AG04450 (cell line): ENCODE data around the gene BLTP2. TPM values are rescaled to one million over a fixed set of nuclear protein-coding genes. Genes with fewer than 3 reads are reported as not detected.
A peak's percentile ranks its signal among the peaks of the same experiment; 100 is the strongest.

Experiments used
- CTCF ChIA-PET: fragments of 300-600, 350-600 bp; formaldehyde crosslinking; extraction: SDS; loops from one replicate; lab custom pipeline; 2022; ENCODE audit warnings: antibody characterized with exemption, inconsistent platforms; lab: Charles Lee
- POLR2A ChIA-PET: fragments of 350-600 bp; formaldehyde crosslinking; extraction: SDS; loops from one replicate; lab custom pipeline; 2021; ENCODE audit warnings: antibody characterized with exemption, inconsistent platforms; lab: Yijun Ruan, JAX
- DNase-seq: peaks from one replicate; pipeline ENCODE4 v3.0.0-alpha.2; 2011; ENCODE audit warnings: low read depth, low spot score
- H3K27ac ChIP-seq: one replicate; pipeline ENCODE4 v1.5.1; 2012; ENCODE audit warnings: low read depth, low read length, control low read depth
- H3K27me3 ChIP-seq: one replicate; pipeline ENCODE4 v1.6.0; 2012; ENCODE audit warnings: low read length; ENCODE audit not compliant: control insufficient read depth, insufficient read depth
- H3K4me3 ChIP-seq: 2 replicates; pipeline ENCODE4 v1.5.1; 2011; ENCODE audit warnings: mild to moderate bottlenecking, low read depth, low read length, control low read depth
- H3K9me3 ChIP-seq: 2 replicates; pipeline ENCODE4 v1.5.1; 2012; ENCODE audit warnings: low read length; ENCODE audit not compliant: control insufficient read depth, insufficient read depth
- CTCF ChIP-seq: IDR thresholded peaks from 2 replicates; pipeline ENCODE4 v1.5.1; 2011; ENCODE audit warnings: low read depth, low read length, control low read depth, inconsistent platforms
- polyA plus RNA-seq: library from polyadenylated mRNA; depleted of rRNA; stranded (reverse); fragments of >200 nt; gene quantifications from 2 replicates; pipeline ENCODE4 v1.2.3, GENCODE V29; 2011; rRNA removed

The BLTP2 gene
- polyA plus RNA-seq, 1 experiment: 141 TPM

GRCh38 chr17:28597606-28598383, 47.2 kb downstream of the BLTP2 start:
- TF ChIP-seq CTCF: no peak
- H3K9me3 ChIP-seq: no peaks in the 10 kb centered on the region; the same call in 1 of the 2 replicates
- no peak overlapping the region for H3K27ac ChIP-seq
- no peaks in the 10 kb centered on the region for H3K27me3 ChIP-seq
- CTCF ChIA-PET: no interaction called here
- POLR2A ChIA-PET: no interaction called here
- DNase-seq: no peak
- H3K4me3 ChIP-seq: peak overlapping the region; percentile 88

Other genes starting within 250 kb of the BLTP2 start
- 2.5 and 3.4 TPM in 2 replicates for gene SLC46A1, start 238.9 kb downstream of the BLTP2 start, polyA plus RNA-seq
- not detected in 2 replicates for gene SLC13A2, start 171.5 kb downstream of the BLTP2 start, polyA plus RNA-seq
- not detected in 2 replicates for gene FOXN1, start 138.8 kb downstream of the BLTP2 start, polyA plus RNA-seq
- 51.2 and 54.3 TPM in 2 replicates for gene UNC119, start 92.5 kb downstream of the BLTP2 start, polyA plus RNA-seq
- 51.8 and 64.8 TPM in 2 replicates for gene PIGS, start 73.6 kb downstream of the BLTP2 start, polyA plus RNA-seq
- gene ALDOC, start 68.3 kb downstream of the BLTP2 start, polyA plus RNA-seq: 46.3 and 48.6 TPM in 2 replicates
- 17.0 and 17.4 TPM in 2 replicates for gene SPAG5, start 46.1 kb downstream of the BLTP2 start, polyA plus RNA-seq
- 4.6 and 6.0 TPM in 2 replicates for gene RSKR, start 31.0 kb downstream of the BLTP2 start, polyA plus RNA-seq
- 76.1 and 79.4 TPM in 2 replicates for gene SDF2, start 16.7 kb upstream of the BLTP2 start, polyA plus RNA-seq
- 41.0 and 52.2 TPM in 2 replicates for gene SUPT6H, start 17.0 kb upstream of the BLTP2 start, polyA plus RNA-seq
- 0.51 and 0.52 TPM in 2 replicates for gene PROCA1, start 66.7 kb upstream of the BLTP2 start, polyA plus RNA-seq
- gene RAB34, start 72.7 kb upstream of the BLTP2 start, polyA plus RNA-seq: 389 and 428 TPM in 2 replicates
- 1,337 and 1,690 TPM in 2 replicates for gene RPL23A, start 74.8 kb upstream of the BLTP2 start, polyA plus RNA-seq
- gene TLCD1, start 81.1 kb upstream of the BLTP2 start, polyA plus RNA-seq: 11.8 and 13.1 TPM in 2 replicates
- 2.5 and 3.0 TPM in 2 replicates for gene NEK8, start 83.6 kb upstream of the BLTP2 start, polyA plus RNA-seq
- gene TRAF4, start 98.9 kb upstream of the BLTP2 start, polyA plus RNA-seq: 26.1 and 38.8 TPM in 2 replicates
- gene FAM222B, start 197.6 kb upstream of the BLTP2 start, polyA plus RNA-seq: 8.3 and 11.0 TPM in 2 replicates
- gene ERAL1, start 209.9 kb upstream of the BLTP2 start, polyA plus RNA-seq: 45.7 and 54.4 TPM in 2 replicates